Activated naive CD4-positive, alpha-beta T cell treated with anti-CD3 and anti-CD28 coated beads, Interleukin-2, amount 10 ng/mL, durations not matched to agents 7 days and 5 days (primary cell): ENCODE data around the gene SHISAL1.

Experiments
- CTCF ChIA-PET: fragments of 350-600 bp; sonication (Branson Sonifier 250); formaldehyde crosslinking; loops from one replicate; lab custom pipeline; 2021; ENCODE audit warnings: antibody characterized with exemption; lab: Charles Lee
- DNase-seq: peaks from one replicate; pipeline ENCODE4 v3.0.0-alpha.2; 2020
- H3K27ac Mint-ChIP-seq: one replicate; pipeline ENCODE4 v1.8.0; 2021; ENCODE audit warnings: mild to moderate bottlenecking, moderate library complexity, mixed read lengths
- H3K27me3 Mint-ChIP-seq: one replicate; pipeline ENCODE4 v1.8.0; 2021; ENCODE audit warnings: mild to moderate bottlenecking, mixed read lengths
- H3K36me3 Mint-ChIP-seq: one replicate; pipeline ENCODE4 v1.8.0; 2021; ENCODE audit warnings: mixed read lengths
- H3K4me1 Mint-ChIP-seq: one replicate; pipeline ENCODE4 v1.8.0; 2021; ENCODE audit warnings: mixed read lengths
- H3K4me3 Mint-ChIP-seq: one replicate; pipeline ENCODE4 v1.8.0; 2021; ENCODE audit warnings: mild to moderate bottlenecking, moderate library complexity, mixed read lengths
- H3K9me3 Mint-ChIP-seq: one replicate; pipeline ENCODE4 v1.8.0; 2021; ENCODE audit warnings: mixed read lengths

The SHISAL1 gene

DNA sequence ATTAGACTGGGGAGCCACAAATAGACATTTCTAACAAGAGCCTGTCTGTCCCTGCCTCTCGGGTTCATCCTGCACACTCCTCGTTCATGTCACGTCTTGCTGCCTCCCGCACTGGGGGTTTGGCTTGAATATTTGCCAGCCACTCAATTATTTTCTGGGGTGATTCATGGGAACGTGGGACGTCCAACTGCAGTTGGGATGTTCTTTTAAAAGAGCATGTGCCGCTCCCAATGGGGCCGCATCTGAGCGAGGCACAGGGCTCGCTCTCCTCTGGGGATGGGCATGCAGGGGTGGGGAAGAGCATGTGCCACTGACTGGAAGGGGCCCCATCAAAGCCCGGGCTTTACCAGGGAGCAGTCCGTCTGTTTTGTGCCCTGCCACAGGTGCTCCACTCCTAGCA lies 88.6 kb downstream of the SHISAL1 start:
- Mint-ChIP-seq H3K9me3 (peaks cover 5% of the 10 kb centered on the region), H3K4me1 (no peaks in the 10 kb centered on the region), H3K36me3 (no peaks in the 10 kb centered on the region), H3K4me3 (no peak overlapping the region), H3K27me3 (peaks cover 28% of the 10 kb centered on the region), H3K27ac (no peak overlapping the region)
- no peak for DNase-seq
- CTCF ChIA-PET: no interaction called here

- Mint-ChIP-seq H3K27me3 (peaks cover 28% of the 10 kb centered on the region), H3K27ac (no peak overlapping the region), H3K9me3 (peaks cover under 1% of the 10 kb centered on the region), H3K4me3 (no peak overlapping the region), H3K36me3 (no peaks in the 10 kb centered on the region), H3K4me1 (no peaks in the 10 kb centered on the region)
- no peak for DNase-seq
- CTCF ChIA-PET: no interaction called here
These were observed 90.9 kb downstream of the SHISAL1 start for GRCh38 chr22:44221710-44222475.

DNA sequence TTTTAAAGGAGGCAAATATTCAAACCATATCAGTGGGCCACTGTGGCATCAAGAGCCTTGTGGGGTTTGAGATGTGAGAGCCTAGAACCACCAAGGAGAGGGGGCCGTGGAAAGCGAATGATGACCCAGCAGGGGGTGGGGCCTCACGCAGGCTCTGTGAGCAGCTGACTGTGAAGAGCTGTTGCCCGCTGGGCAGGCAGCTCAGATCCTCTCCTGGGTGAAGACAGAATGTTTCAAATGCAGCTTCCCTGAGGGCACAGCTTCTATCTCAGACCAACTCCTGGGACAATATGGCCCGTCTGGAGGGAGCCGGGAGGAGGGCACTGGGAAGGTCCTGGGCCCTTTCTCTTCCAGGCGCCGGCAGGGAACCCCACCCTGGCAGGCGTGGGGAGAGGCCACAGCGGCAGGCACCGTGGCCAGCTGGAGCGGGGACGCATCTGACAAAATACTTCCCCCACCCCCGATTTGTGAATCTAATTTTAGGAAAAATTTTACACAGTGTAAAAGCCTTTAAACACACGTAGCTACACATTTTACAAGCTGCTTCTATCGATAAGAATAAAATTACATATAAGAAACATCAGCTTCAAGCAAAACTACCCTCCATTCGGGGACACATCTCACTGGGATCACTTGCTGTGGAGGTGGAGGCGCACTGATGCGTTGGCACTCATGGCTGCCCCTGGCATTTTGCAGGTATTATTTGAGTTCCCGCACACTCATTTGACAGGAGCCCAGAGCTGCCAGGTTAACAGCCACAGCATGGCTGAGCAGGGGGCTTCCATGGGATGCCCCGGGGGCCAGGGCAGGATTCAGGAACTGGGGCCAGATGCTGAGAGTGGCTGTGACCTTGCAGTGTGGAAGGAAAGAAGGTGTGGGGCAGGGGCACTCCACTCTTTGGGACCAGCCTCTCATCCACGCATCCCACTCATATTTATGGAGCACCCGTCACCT lies 91.7 kb downstream of the SHISAL1 start:
- peaks cover 4% of the 10 kb centered on the region for H3K9me3 Mint-ChIP-seq
- no peaks in the 10 kb centered on the region for H3K4me1 Mint-ChIP-seq
- DNase-seq: no peak
- no peaks in the 10 kb centered on the region for H3K36me3 Mint-ChIP-seq
- no peak overlapping the region for H3K27ac Mint-ChIP-seq
- no peak overlapping the region for H3K4me3 Mint-ChIP-seq
- CTCF ChIA-PET: no interaction called here
- H3K27me3 Mint-ChIP-seq: peaks cover 26% of the 10 kb centered on the region

GRCh38 chr22:44219101-44219870 lies 93.5 kb downstream of the SHISAL1 start:
- peaks cover 4% of the 10 kb centered on the region for H3K9me3 Mint-ChIP-seq
- CTCF ChIA-PET: no interaction called here
- H3K27me3 Mint-ChIP-seq: peaks cover 12% of the 10 kb centered on the region

GRCh38 chr22:44218071-44218470 lies 94.7 kb downstream of the SHISAL1 start:
- DNase-seq: no peak
- H3K9me3 Mint-ChIP-seq: peaks cover 4% of the 10 kb centered on the region
- H3K36me3 Mint-ChIP-seq: no peaks in the 10 kb centered on the region
- CTCF ChIA-PET: no interaction called here
- H3K4me3 Mint-ChIP-seq: no peak overlapping the region
- peaks cover 6% of the 10 kb centered on the region for H3K27me3 Mint-ChIP-seq
- no peak overlapping the region for H3K27ac Mint-ChIP-seq
- no peaks in the 10 kb centered on the region for H3K4me1 Mint-ChIP-seq

More at GRCh38 chr22:44219101-44219870, 93.5 kb downstream of the SHISAL1 start:
- H3K4me1 Mint-ChIP-seq: no peaks in the 10 kb centered on the region
- H3K27ac Mint-ChIP-seq: no peak overlapping the region
- no peak for DNase-seq
- no peak overlapping the region for H3K4me3 Mint-ChIP-seq
- no peaks in the 10 kb centered on the region for H3K36me3 Mint-ChIP-seq

- Mint-ChIP-seq H3K9me3 (peaks cover 4% of the 10 kb centered on the region), H3K27ac (no peak overlapping the region), H3K4me3 (no peak overlapping the region), H3K4me1 (no peaks in the 10 kb centered on the region), H3K36me3 (no peaks in the 10 kb centered on the region), H3K27me3 (peaks cover 4% of the 10 kb centered on the region)
- CTCF ChIA-PET: no interaction called here
- DNase-seq: no peak
These were observed 95.4 kb downstream of the SHISAL1 start for GRCh38 chr22:44217346-44217745.

GRCh38 chr22:44215287-44215686 lies 97.5 kb downstream of the SHISAL1 start:
- H3K4me1 Mint-ChIP-seq: no peaks in the 10 kb centered on the region
- CTCF ChIA-PET: no interaction called here
- no peaks in the 10 kb centered on the region for H3K27me3 Mint-ChIP-seq

DNA sequence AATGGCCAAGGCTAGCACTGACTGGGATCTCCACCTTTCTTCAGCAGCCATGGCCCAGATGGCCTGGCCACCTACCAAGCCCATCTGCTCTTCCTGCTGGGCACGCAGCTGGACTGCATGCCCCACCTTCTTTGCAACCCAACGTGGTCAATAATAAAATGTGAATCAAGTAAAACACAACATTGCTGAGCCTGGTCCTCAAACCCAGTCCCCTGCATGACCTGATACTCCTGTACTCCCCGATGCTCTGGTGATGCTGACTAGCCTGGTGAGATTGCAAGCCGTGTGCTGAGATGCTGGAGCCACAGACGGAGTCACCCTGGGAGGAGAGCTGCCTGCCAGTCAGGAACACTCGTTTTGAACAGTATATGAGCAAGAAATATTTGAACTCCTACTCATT lies 98.0 kb downstream of the SHISAL1 start:
- Mint-ChIP-seq H3K4me3 (no peak overlapping the region), H3K9me3 (peaks cover 4% of the 10 kb centered on the region), H3K4me1 (peaks cover 5% of the 10 kb centered on the region), H3K36me3 (peaks cover 5% of the 10 kb centered on the region), H3K27me3 (no peaks in the 10 kb centered on the region), H3K27ac (no peak overlapping the region)
- CTCF ChIA-PET: no interaction called here
- DNase-seq: no peak

More at GRCh38 chr22:44215287-44215686, 97.5 kb downstream of the SHISAL1 start:
- Mint-ChIP-seq H3K9me3 (peaks cover 4% of the 10 kb centered on the region), H3K36me3 (peaks cover 5% of the 10 kb centered on the region), H3K4me3 (no peak overlapping the region), H3K27ac (no peak overlapping the region)
- no peak for DNase-seq

- peaks cover 8% of the 10 kb centered on the region for H3K4me1 Mint-ChIP-seq
- peaks cover 8% of the 10 kb centered on the region for H3K36me3 Mint-ChIP-seq
- no peak for DNase-seq
- CTCF ChIA-PET: no interaction called here
- H3K27ac Mint-ChIP-seq: no peak overlapping the region
- H3K4me3 Mint-ChIP-seq: no peak overlapping the region
- peaks cover 8% of the 10 kb centered on the region for H3K9me3 Mint-ChIP-seq
- no peaks in the 10 kb centered on the region for H3K27me3 Mint-ChIP-seq
These were observed 98.6 kb downstream of the SHISAL1 start for GRCh38 chr22:44214187-44214586.

DNA sequence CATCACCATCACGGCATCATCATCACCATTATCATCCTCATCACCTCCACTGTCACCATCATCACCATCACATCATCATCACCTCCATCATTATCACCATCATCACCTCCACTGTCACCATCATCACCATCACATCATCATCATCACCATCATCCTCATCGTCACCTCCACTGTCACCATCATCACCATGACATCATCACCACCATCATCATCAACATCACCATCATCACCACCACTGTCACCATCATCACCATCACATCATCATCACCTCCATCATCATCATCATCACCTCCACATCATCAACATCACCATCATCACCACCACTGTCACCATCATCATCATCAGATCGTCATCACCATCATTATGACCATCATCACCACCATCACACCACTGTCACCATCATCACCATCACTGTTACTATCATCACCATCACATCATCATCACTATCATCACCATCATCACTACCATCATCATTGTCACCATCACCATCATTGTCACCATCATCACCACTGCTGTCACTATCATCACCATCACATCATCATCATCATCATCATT lies 99.2 kb downstream of the SHISAL1 start:
- Mint-ChIP-seq H3K4me3 (no peak overlapping the region), H3K4me1 (peaks cover 12% of the 10 kb centered on the region), H3K36me3 (peaks cover 11% of the 10 kb centered on the region), H3K27ac (no peak overlapping the region), H3K27me3 (no peaks in the 10 kb centered on the region), H3K9me3 (peaks cover 12% of the 10 kb centered on the region)
- CTCF ChIA-PET: no interaction called here
- no peak for DNase-seq

GRCh38 chr22:44212936-44213335 lies 99.8 kb downstream of the SHISAL1 start:
- no peak overlapping the region for H3K4me3 Mint-ChIP-seq
- no peak overlapping the region for H3K27ac Mint-ChIP-seq
- H3K4me1 Mint-ChIP-seq: peaks cover 15% of the 10 kb centered on the region
- peaks cover 12% of the 10 kb centered on the region for H3K9me3 Mint-ChIP-seq
- H3K27me3 Mint-ChIP-seq: no peaks in the 10 kb centered on the region
- no peak for DNase-seq
- CTCF ChIA-PET: no interaction called here
- peaks cover 14% of the 10 kb centered on the region for H3K36me3 Mint-ChIP-seq

- Mint-ChIP-seq H3K4me1 (peaks cover 15% of the 10 kb centered on the region), H3K9me3 (peaks cover 12% of the 10 kb centered on the region), H3K27ac (no peak overlapping the region), H3K27me3 (no peaks in the 10 kb centered on the region), H3K4me3 (no peak overlapping the region), H3K36me3 (peaks cover 14% of the 10 kb centered on the region)
- DNase-seq: no peak
- CTCF ChIA-PET: interaction anchor here (0.5 kb wide), 1 partner anchor 1391 kb away, joined by 3 read pairs; no protein-coding TSS in a partner anchor
These were observed 100.5 kb downstream of the SHISAL1 start for GRCh38 chr22:44211946-44212930.
